ENCODE measurements around the gene ZDHHC7.

Gene ZDHHC7

DNA sequence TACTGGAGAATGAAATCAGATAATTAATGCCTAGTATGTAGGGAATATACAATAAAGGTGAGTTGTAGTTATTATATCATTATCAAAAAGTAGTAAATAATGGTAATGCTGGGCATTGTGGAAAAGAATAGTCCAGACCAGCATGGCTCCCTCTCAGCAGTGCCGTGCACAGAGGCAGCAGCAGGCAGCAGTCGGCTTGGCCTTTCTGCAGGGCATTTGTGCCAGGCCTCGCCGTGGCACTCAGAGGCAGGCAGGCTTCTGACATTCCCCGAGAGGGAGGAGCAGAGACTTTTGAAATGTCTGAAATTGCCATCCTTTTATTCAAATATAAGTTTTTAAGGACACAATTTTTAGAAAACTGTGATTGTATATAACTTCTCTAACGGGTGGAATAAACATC is 31.3 kb upstream of the ZDHHC7 start:
- Histone ChIP-seq H3K27ac (ENCODE audit: low read depth, low read length) (no peak overlapping the region), H3K9me3 (ENCODE audit: control insufficient read depth in 5 of 5, low read length in 5 of 5) (no peaks in the 10 kb centered on the region), H3K27me3 (ENCODE audit: control insufficient read depth in 5 of 5, insufficient read depth in 4 of 5, low read length in 5 of 5) (no peaks in the 10 kb centered on the region), H3K4me3 (ENCODE audit: low read depth in 1 of 5, low read length in 5 of 5) (no peak overlapping the region), H3K36me3 (ENCODE audit: control insufficient read depth in 5 of 5, insufficient read depth in 5 of 5, low read length in 5 of 5) (no peaks in the 10 kb centered on the region), H3K9ac (ENCODE audit: low read length in 5 of 5) (no peak overlapping the region), H3K4me1 (ENCODE audit: control insufficient read depth in 5 of 5, insufficient read depth in 5 of 5, low read length in 5 of 5) (peaks cover 0 to 16% (median 7%) of the 10 kb centered on the region in 5 donors)

- H3K4me3 ChIP-seq (ENCODE audit: low read depth in 1 of 5, low read length in 5 of 5), result no peak overlapping the region
- H3K9ac ChIP-seq (ENCODE audit: low read length in 5 of 5), result peak overlapping the region in 1 of 5 donors; percentile 15
- H3K27me3 ChIP-seq (ENCODE audit: control insufficient read depth in 5 of 5, insufficient read depth in 4 of 5, low read length in 5 of 5), result no peaks in the 10 kb centered on the region
- H3K4me1 ChIP-seq (ENCODE audit: control insufficient read depth in 5 of 5, insufficient read depth in 5 of 5, low read length in 5 of 5), result peaks cover 0 to 16% (median 7%) of the 10 kb centered on the region in 5 donors
- H3K27ac ChIP-seq (ENCODE audit: low read depth, low read length), result no peak overlapping the region
- no peaks in the 10 kb centered on the region for H3K9me3 ChIP-seq (ENCODE audit: control insufficient read depth in 5 of 5, low read length in 5 of 5)
- H3K36me3 ChIP-seq (ENCODE audit: control insufficient read depth in 5 of 5, insufficient read depth in 5 of 5, low read length in 5 of 5), result no peaks in the 10 kb centered on the region
Observed at GRCh38 chr16:85042167-85042526, 30.8 kb upstream of the ZDHHC7 start.

DNA sequence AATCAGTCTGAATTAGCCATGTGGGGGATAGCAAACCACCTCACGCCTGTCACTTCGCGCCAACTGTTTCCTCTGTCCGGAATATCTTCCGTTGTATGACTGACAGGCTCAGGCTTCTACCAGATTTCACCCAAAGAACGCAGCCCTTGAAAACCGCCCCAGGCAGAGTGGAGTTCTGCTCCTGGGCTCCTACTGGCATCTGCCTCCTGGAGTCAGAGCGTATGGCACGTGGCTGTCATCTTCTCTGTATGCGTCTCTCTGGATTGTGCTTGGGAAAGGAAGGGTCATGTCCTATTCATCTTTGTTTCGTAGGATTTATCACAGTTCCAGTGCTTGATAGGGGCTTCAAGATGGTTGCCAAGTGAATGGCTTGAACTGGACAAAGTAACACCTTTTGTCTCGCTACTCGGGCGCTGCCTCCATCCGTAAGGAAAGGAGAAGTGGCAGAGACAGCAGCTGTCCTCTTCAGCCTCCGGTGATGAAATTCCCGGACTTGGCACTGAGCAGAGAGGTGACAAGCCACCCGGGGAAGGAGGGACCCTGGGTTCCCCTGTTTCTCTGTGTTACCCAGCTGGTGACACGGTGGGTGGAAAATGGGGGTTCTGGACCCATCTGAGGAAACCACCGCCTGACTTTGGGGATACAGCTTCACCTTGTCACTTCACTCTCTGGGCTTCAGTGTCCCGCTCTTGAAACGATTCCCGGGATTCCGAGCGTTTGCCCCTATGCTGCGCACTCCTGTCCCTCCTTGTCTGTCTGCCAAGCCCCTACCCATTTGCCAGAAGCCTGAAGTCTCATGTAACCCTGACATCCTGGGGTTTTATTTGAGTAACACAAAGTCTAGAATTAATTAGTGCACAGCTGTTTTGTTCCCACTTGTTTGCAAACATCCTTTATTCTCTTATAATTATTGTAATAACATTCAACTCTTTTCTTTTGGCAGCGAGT is 30.2 kb upstream of the ZDHHC7 start:
- H3K27me3 ChIP-seq (ENCODE audit: control insufficient read depth in 5 of 5, insufficient read depth in 4 of 5, low read length in 5 of 5), result no peaks in the 10 kb centered on the region
- no peak overlapping the region for H3K27ac ChIP-seq (ENCODE audit: low read depth, low read length)
- H3K36me3 ChIP-seq (ENCODE audit: control insufficient read depth in 5 of 5, insufficient read depth in 5 of 5, low read length in 5 of 5), result no peaks in the 10 kb centered on the region
- peak overlapping the region in 1 of 5 donors; percentile 15 for H3K9ac ChIP-seq (ENCODE audit: low read length in 5 of 5)
- H3K4me3 ChIP-seq (ENCODE audit: low read depth in 1 of 5, low read length in 5 of 5), result no peak overlapping the region
- peaks cover 0 to 19% (median 7%) of the 10 kb centered on the region in 5 donors for H3K4me1 ChIP-seq (ENCODE audit: control insufficient read depth in 5 of 5, insufficient read depth in 5 of 5, low read length in 5 of 5)
- no peaks in the 10 kb centered on the region for H3K9me3 ChIP-seq (ENCODE audit: control insufficient read depth in 5 of 5, low read length in 5 of 5)

GRCh38 chr16:85040685-85041084 is 29.4 kb upstream of the ZDHHC7 start:
- no peak overlapping the region for H3K27ac ChIP-seq (ENCODE audit: low read depth, low read length)
- H3K27me3 ChIP-seq (ENCODE audit: control insufficient read depth in 5 of 5, insufficient read depth in 4 of 5, low read length in 5 of 5), result no peaks in the 10 kb centered on the region
- peaks cover 0 to 20% (median 7%) of the 10 kb centered on the region in 5 donors for H3K4me1 ChIP-seq (ENCODE audit: control insufficient read depth in 5 of 5, insufficient read depth in 5 of 5, low read length in 5 of 5)
- H3K36me3 ChIP-seq (ENCODE audit: control insufficient read depth in 5 of 5, insufficient read depth in 5 of 5, low read length in 5 of 5), result no peaks in the 10 kb centered on the region
- H3K9ac ChIP-seq (ENCODE audit: low read length in 5 of 5), result no peak overlapping the region
- H3K9me3 ChIP-seq (ENCODE audit: control insufficient read depth in 5 of 5, low read length in 5 of 5), result no peaks in the 10 kb centered on the region
- no peak overlapping the region for H3K4me3 ChIP-seq (ENCODE audit: low read depth in 1 of 5, low read length in 5 of 5)

- H3K27ac ChIP-seq (ENCODE audit: low read depth, low read length), result no peak overlapping the region
- no peak overlapping the region for H3K4me3 ChIP-seq (ENCODE audit: low read depth in 1 of 5, low read length in 5 of 5)
- peaks cover 0 to 23% (median 11%) of the 10 kb centered on the region in 5 donors for H3K4me1 ChIP-seq (ENCODE audit: control insufficient read depth in 5 of 5, insufficient read depth in 5 of 5, low read length in 5 of 5)
- H3K9ac ChIP-seq (ENCODE audit: low read length in 5 of 5), result no peak overlapping the region
- H3K9me3 ChIP-seq (ENCODE audit: control insufficient read depth in 5 of 5, low read length in 5 of 5), result no peaks in the 10 kb centered on the region
- no peaks in the 10 kb centered on the region for H3K27me3 ChIP-seq (ENCODE audit: control insufficient read depth in 5 of 5, insufficient read depth in 4 of 5, low read length in 5 of 5)
- no peaks in the 10 kb centered on the region for H3K36me3 ChIP-seq (ENCODE audit: control insufficient read depth in 5 of 5, insufficient read depth in 5 of 5, low read length in 5 of 5)
Observed at GRCh38 chr16:85037721-85038120, 26.4 kb upstream of the ZDHHC7 start.

- no peaks in the 10 kb centered on the region for H3K27me3 ChIP-seq (ENCODE audit: control insufficient read depth in 5 of 5, insufficient read depth in 4 of 5, low read length in 5 of 5)
- no peak overlapping the region for H3K9ac ChIP-seq (ENCODE audit: low read length in 5 of 5)
- H3K27ac ChIP-seq (ENCODE audit: low read depth, low read length), result no peak overlapping the region
- peaks cover 0 to 3% (median 2%) of the 10 kb centered on the region in 5 donors for H3K36me3 ChIP-seq (ENCODE audit: control insufficient read depth in 5 of 5, insufficient read depth in 5 of 5, low read length in 5 of 5)
- H3K4me3 ChIP-seq (ENCODE audit: low read depth in 1 of 5, low read length in 5 of 5), result no peak overlapping the region
- H3K9me3 ChIP-seq (ENCODE audit: control insufficient read depth in 5 of 5, low read length in 5 of 5), result no peaks in the 10 kb centered on the region
- H3K4me1 ChIP-seq (ENCODE audit: control insufficient read depth in 5 of 5, insufficient read depth in 5 of 5, low read length in 5 of 5), result peaks cover 0 to 16% (median 5%) of the 10 kb centered on the region in 5 donors
Observed at GRCh38 chr16:85037050-85037410, 25.7 kb upstream of the ZDHHC7 start.

DNA sequence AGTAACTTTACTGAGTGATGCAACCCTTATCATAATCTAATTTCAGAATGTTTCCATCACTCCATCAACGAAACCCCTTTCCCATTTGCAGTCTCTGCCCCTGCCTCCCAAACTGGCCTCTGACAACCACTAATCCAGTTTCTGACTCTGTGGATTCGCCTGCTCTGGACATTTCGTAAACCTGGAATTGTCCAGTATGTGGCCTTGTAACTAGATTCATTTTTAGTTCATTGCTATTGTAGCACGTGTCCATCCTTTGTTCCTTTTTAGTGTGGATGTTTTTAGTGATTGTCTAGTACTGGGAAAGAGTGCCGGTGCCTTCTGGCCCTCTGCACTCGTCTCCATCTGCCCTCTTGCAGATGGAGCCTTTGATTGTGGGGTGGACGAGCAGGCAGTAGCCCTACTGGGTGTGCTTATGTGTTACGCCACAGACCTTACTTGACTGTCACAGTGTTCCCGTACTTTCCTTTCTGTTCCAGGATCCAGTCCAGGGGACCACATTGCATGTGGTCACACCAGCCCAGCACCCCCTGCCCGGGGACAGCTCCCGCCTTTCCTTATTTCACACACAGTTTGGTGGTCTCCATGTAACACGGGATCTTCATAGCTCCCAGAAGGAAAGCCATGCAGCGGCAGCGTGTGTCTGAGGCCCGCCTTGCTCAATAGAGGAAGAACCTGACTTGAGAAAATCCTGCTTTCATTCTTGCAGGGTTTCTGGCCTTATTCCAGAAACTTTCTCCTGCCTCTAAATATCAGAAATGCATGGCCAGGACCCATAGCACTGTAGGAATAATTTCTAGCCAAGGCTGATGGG is 25.1 kb upstream of the ZDHHC7 start:
- Histone ChIP-seq H3K27me3 (ENCODE audit: control insufficient read depth in 5 of 5, insufficient read depth in 4 of 5, low read length in 5 of 5) (no peaks in the 10 kb centered on the region), H3K4me3 (ENCODE audit: low read depth in 1 of 5, low read length in 5 of 5) (no peak overlapping the region), H3K27ac (ENCODE audit: low read depth, low read length) (no peak overlapping the region), H3K9ac (ENCODE audit: low read length in 5 of 5) (peak overlapping the region in 1 of 5 donors; percentile 19), H3K9me3 (ENCODE audit: control insufficient read depth in 5 of 5, low read length in 5 of 5) (no peaks in the 10 kb centered on the region), H3K4me1 (ENCODE audit: control insufficient read depth in 5 of 5, insufficient read depth in 5 of 5, low read length in 5 of 5) (peaks cover 0 to 11% (median 4%) of the 10 kb centered on the region in 5 donors), H3K36me3 (ENCODE audit: control insufficient read depth in 5 of 5, insufficient read depth in 5 of 5, low read length in 5 of 5) (peaks cover 0 to 5% (median 3%) of the 10 kb centered on the region in 5 donors)

DNA sequence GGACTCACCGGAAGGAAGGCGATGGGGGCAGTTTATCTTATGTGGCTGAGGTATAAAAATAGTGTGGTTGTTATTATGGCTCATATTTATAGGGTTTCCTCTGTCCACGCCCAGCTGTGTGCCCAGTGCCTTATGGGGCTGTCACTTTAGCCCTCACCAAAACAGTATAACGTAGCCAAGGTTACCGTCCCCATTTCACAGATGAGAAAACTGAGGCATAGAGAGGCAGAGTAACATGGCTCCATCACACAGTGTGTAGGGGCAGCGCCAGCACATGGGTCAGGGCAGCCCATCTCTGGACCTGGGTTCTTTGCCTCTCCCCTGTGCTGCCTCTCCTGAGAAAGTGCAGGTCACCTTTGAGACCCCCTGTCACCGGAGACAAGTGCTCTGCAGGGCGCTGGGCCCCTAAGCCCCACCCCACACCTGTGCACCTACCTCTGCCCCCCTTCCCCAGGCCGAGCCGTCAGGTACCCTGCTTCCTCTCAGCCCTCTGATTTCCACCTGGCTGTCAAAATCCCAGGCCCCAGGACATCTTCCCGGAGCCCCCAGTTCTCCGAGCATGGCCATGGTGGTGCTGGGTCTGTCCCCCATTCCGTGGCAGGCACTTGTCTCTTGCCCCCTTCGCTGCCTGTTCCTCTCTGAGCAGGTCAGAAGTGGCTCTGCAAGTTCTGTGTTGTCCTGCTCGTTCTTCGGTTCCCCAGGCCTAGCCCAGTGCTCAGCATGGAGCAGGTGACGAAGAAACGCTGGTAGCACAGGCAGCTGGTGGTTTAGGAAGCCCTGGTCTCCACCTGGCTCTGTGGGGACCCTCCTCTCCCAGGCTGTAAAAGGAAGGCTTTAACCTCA is 23.5 kb upstream of the ZDHHC7 start:
- no peaks in the 10 kb centered on the region for H3K27me3 ChIP-seq (ENCODE audit: control insufficient read depth in 5 of 5, insufficient read depth in 4 of 5, low read length in 5 of 5)
- H3K4me1 ChIP-seq (ENCODE audit: control insufficient read depth in 5 of 5, insufficient read depth in 5 of 5, low read length in 5 of 5), result peaks cover 0 to 11% (median 4%) of the 10 kb centered on the region in 5 donors
- peaks cover 0 to 5% (median 3%) of the 10 kb centered on the region in 5 donors for H3K36me3 ChIP-seq (ENCODE audit: control insufficient read depth in 5 of 5, insufficient read depth in 5 of 5, low read length in 5 of 5)
- H3K9me3 ChIP-seq (ENCODE audit: control insufficient read depth in 5 of 5, low read length in 5 of 5), result no peaks in the 10 kb centered on the region
- H3K27ac ChIP-seq (ENCODE audit: low read depth, low read length), result no peak overlapping the region
- H3K9ac ChIP-seq (ENCODE audit: low read length in 5 of 5), result no peak overlapping the region
- H3K4me3 ChIP-seq (ENCODE audit: low read depth in 1 of 5, low read length in 5 of 5), result no peak overlapping the region

DNA sequence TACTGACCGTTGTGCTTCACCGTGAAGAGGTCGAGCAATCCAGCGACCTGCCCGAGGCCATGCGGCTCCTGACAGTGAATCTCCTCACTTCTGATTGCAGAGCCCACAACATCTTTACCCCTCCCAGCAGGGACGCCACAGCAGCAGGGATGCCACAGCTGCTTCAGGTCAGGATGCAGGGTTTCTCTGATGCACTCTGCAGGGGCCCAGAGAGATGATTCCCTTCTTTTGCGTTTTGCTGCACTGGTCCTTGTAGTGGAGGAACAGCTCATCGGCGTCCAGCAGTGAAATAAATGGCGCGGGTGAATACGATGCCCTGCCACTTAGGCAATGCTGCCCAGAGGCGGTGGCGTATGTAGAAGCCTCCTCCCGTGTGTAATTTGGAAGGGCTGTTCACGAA is 21.8 kb upstream of the ZDHHC7 start:
- Histone ChIP-seq H3K9ac (ENCODE audit: low read length in 5 of 5) (no peak overlapping the region), H3K4me1 (ENCODE audit: control insufficient read depth in 5 of 5, insufficient read depth in 5 of 5, low read length in 5 of 5) (peaks cover 7 to 27% (median 20%) of the 10 kb centered on the region in 5 donors), H3K27ac (ENCODE audit: low read depth, low read length) (no peak overlapping the region), H3K9me3 (ENCODE audit: control insufficient read depth in 5 of 5, low read length in 5 of 5) (no peaks in the 10 kb centered on the region), H3K4me3 (ENCODE audit: low read depth in 1 of 5, low read length in 5 of 5) (no peak overlapping the region), H3K36me3 (ENCODE audit: control insufficient read depth in 5 of 5, insufficient read depth in 5 of 5, low read length in 5 of 5) (peaks cover 0 to 5% (median 3%) of the 10 kb centered on the region in 5 donors), H3K27me3 (ENCODE audit: control insufficient read depth in 5 of 5, insufficient read depth in 4 of 5, low read length in 5 of 5) (no peaks in the 10 kb centered on the region)
